HEK293 (cell line): Measurements from ENCODE around the gene BICRAL.

Experiments used
- CTCF ChIP-seq: fragments of 450-650 bp; formaldehyde crosslinking; IDR thresholded peaks from 2 replicates; pipeline ENCODE4 v1.5.1; 2016; ENCODE audit warnings: missing biosample characterization, missing genetic modification characterization
- FEZF1 ChIP-seq: fragments of 450-650 bp; formaldehyde crosslinking; IDR thresholded peaks from 2 replicates; pipeline ENCODE4 v1.5.1; 2016; ENCODE audit warnings: missing biosample characterization, missing genetic modification characterization
- GLI4 ChIP-seq: fragments of 450-650 bp; formaldehyde crosslinking; IDR thresholded peaks from 2 replicates; pipeline ENCODE4 v1.5.1; 2016; ENCODE audit warnings: missing biosample characterization, missing genetic modification characterization
- GLIS1 ChIP-seq: fragments of 450-650 bp; formaldehyde crosslinking; IDR thresholded peaks from 2 replicates; pipeline ENCODE4 v1.5.1; 2016; ENCODE audit warnings: missing biosample characterization, missing genetic modification characterization
- OVOL3 ChIP-seq: fragments of 450-650 bp; formaldehyde crosslinking; IDR thresholded peaks from 2 replicates; pipeline ENCODE4 v1.5.1; 2016; ENCODE audit warnings: missing biosample characterization, missing genetic modification characterization
- SCRT2 ChIP-seq: fragments of 450-650 bp; formaldehyde crosslinking; IDR thresholded peaks from 2 replicates; pipeline ENCODE4 v1.5.1; 2016; ENCODE audit warnings: missing biosample characterization, missing genetic modification characterization
- SP3 ChIP-seq: fragments of 450-650 bp; formaldehyde crosslinking; IDR thresholded peaks from 2 replicates; pipeline ENCODE4 v1.5.1; 2016; ENCODE audit warnings: missing biosample characterization, missing genetic modification characterization
- SP7 ChIP-seq: fragments of 450-650 bp; formaldehyde crosslinking; IDR thresholded peaks from 2 replicates; pipeline ENCODE4 v1.5.1; 2016; ENCODE audit warnings: missing biosample characterization, missing genetic modification characterization
- ZBTB17 ChIP-seq: fragments of 450-650 bp; formaldehyde crosslinking; IDR thresholded peaks from 2 replicates; pipeline ENCODE4 v1.5.1; 2016; ENCODE audit warnings: missing biosample characterization, missing genetic modification characterization
- ZBTB21 ChIP-seq: fragments of 450-650 bp; formaldehyde crosslinking; IDR thresholded peaks from 2 replicates; pipeline ENCODE4 v1.5.1; 2017; ENCODE audit warnings: missing biosample characterization, missing genetic modification characterization
- ZNF16 ChIP-seq: fragments of 450-650 bp; formaldehyde crosslinking; IDR thresholded peaks from 2 replicates; pipeline ENCODE4 v1.5.1; 2016; ENCODE audit warnings: low read depth, missing biosample characterization, missing genetic modification characterization
- ZNF2 ChIP-seq: fragments of 450-650 bp; formaldehyde crosslinking; IDR thresholded peaks from 2 replicates; pipeline ENCODE4 v1.5.1; 2016; ENCODE audit warnings: missing biosample characterization, missing genetic modification characterization
- ZNF248 ChIP-seq: fragments of 450-650 bp; formaldehyde crosslinking; IDR thresholded peaks from 2 replicates; pipeline ENCODE4 v1.5.1; 2017; ENCODE audit warnings: missing biosample characterization, missing genetic modification characterization
- ZNF530 ChIP-seq: fragments of 450-650 bp; formaldehyde crosslinking; IDR thresholded peaks from 2 replicates; pipeline ENCODE4 v1.5.1; 2016; ENCODE audit warnings: low read depth, missing biosample characterization, missing genetic modification characterization
- ZNF558 ChIP-seq: fragments of 450-650 bp; formaldehyde crosslinking; IDR thresholded peaks from 2 replicates; pipeline ENCODE4 v1.5.1; 2016; ENCODE audit warnings: missing biosample characterization, missing genetic modification characterization
- ZNF561 ChIP-seq: fragments of 450-650 bp; IDR thresholded peaks from 2 replicates; pipeline ENCODE4 v1.5.1; 2018; ENCODE audit warnings: missing biosample characterization, missing genetic modification characterization, borderline replicate concordance
- ZNF610 ChIP-seq: fragments of 450-650 bp; formaldehyde crosslinking; IDR thresholded peaks from 2 replicates; pipeline ENCODE4 v1.5.1; 2016; ENCODE audit warnings: missing biosample characterization, missing genetic modification characterization, borderline replicate concordance
- ZNF677 ChIP-seq: fragments of 450-650 bp; IDR thresholded peaks from 2 replicates; pipeline ENCODE4 v1.5.0; 2018; ENCODE audit warnings: missing biosample characterization, mild to moderate bottlenecking, missing genetic modification characterization, moderate library complexity
- ZNF747 ChIP-seq: fragments of 450-650 bp; formaldehyde crosslinking; IDR thresholded peaks from 2 replicates; pipeline ENCODE4 v1.5.1; 2016; ENCODE audit warnings: missing biosample characterization, missing genetic modification characterization
- ZNF76 ChIP-seq: fragments of 450-650 bp; formaldehyde crosslinking; IDR thresholded peaks from 2 replicates; pipeline ENCODE4; 2016; ENCODE audit warnings: low read depth, missing biosample characterization, missing genetic modification characterization, borderline replicate concordance
- ZNF768 ChIP-seq: fragments of 450-650 bp; formaldehyde crosslinking; IDR thresholded peaks from 2 replicates; pipeline ENCODE4 v1.5.1; 2018; ENCODE audit warnings: missing biosample characterization, mild to moderate bottlenecking, missing genetic modification characterization
- ZNF777 ChIP-seq: fragments of 450-650 bp; formaldehyde crosslinking; IDR thresholded peaks from 2 replicates; pipeline ENCODE4 v1.5.1; 2017; ENCODE audit warnings: missing biosample characterization, missing genetic modification characterization, borderline replicate concordance
- ZNF785 ChIP-seq: fragments of 450-650 bp; formaldehyde crosslinking; IDR thresholded peaks from 2 replicates; pipeline ENCODE4 v1.5.1; 2016; ENCODE audit warnings: missing biosample characterization, missing genetic modification characterization
- TF ChIP-seq, protein P1 (sequence below): fragments of 450-650 bp; formaldehyde crosslinking; IDR thresholded peaks from 2 replicates; pipeline ENCODE4 v1.5.1; 2016; ENCODE audit warnings: missing biosample characterization, missing genetic modification characterization
- TF ChIP-seq, protein P2 (sequence below): fragments of 450-650 bp; formaldehyde crosslinking; IDR thresholded peaks from 2 replicates; pipeline ENCODE4 v1.5.1; 2016; ENCODE audit warnings: missing biosample characterization, missing genetic modification characterization
- TF ChIP-seq, protein P3 (sequence below): fragments of 450-650 bp; formaldehyde crosslinking; IDR thresholded peaks from 2 replicates; pipeline ENCODE4 v1.5.1; 2016; ENCODE audit warnings: missing biosample characterization, missing genetic modification characterization

BICRAL gene

DNA sequence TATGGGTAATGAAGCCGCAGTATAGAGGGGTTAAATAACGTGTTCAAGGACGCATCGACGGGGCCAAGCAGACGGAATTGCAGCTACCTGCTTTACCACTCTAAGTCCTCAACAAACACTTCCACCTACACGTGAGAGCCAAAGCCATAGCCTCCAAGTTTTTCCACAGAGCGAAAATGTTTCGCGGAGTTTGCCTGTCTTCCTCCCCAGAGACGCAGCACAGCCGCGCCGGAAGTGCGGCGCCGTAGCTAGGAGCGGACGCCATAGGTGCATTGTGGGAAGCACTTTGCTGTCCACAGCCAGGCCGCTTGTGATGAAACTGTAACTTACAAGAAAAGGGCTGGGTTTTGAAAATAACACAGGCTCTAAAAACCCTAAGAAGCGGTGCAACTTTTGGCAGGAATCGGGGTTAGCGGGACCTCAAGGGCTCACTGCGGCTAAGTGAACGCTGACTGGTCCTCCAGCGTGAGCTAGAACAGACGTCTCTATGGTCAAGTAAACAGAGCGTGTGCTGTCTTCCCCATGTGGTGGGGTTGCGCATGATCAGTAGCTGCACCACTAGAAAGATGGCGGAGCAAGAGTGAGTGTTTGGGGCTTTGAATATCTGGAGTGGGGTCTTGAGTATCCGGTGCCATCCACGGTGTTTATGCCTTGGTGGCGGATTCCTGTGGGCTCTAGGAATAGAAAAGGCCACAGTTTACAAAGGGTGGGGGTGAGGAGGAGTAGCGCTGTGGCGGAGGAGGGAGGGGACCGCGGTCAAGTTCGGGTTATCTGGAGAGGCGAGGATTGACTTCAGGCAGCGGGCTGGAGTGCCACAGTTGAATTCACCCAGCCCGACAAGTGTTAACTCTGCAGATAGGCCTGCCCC is 97.8 kb downstream of the BICRAL start, which contains the start of gene RPL7L1 (continued):
- TF ChIP-seq ZNF785 (tag by site-specific recombination), result 0 out of 2 replicates have a peak, but pooled peaks have one; percentile 52
- TF ChIP-seq SP7 (tag by site-specific recombination), result peak; percentile 66; the same call in 1 of the 2 replicates
- no peak for TF ChIP-seq ZNF677 (tag by site-specific recombination)
- TF ChIP-seq ZNF530 (tag by site-specific recombination), result no peak
- TF ChIP-seq, protein P1, sequence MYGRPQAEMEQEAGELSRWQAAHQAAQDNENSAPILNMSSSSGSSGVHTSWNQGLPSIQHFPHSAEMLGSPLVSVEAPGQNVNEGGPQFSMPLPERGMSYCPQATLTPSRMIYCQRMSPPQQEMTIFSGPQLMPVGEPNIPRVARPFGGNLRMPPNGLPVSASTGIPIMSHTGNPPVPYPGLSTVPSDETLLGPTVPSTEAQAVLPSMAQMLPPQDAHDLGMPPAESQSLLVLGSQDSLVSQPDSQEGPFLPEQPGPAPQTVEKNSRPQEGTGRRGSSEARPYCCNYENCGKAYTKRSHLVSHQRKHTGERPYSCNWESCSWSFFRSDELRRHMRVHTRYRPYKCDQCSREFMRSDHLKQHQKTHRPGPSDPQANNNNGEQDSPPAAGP (tag by site-specific recombination), result peak; percentile 39
- peak; percentile 86 for TF ChIP-seq ZBTB17
- TF ChIP-seq ZNF747 (tag by site-specific recombination), result no peak
- TF ChIP-seq ZNF768, result peak; percentile 31; the same call in 1 of the 2 replicates
- TF ChIP-seq ZNF610 (tag by site-specific recombination), result peak; percentile 49; the same call in 1 of the 2 replicates
- TF ChIP-seq SCRT2, result peak; percentile 62; the same call in 1 of the 2 replicates
- peak; percentile 51 for TF ChIP-seq ZBTB21 (tag by site-specific recombination)
- peak; percentile 81; the same call in 1 of the 2 replicates for TF ChIP-seq ZNF561 (tag by site-specific recombination)
- peak; percentile 68 for TF ChIP-seq ZNF2 (tag by site-specific recombination)
- TF ChIP-seq, protein P2, sequence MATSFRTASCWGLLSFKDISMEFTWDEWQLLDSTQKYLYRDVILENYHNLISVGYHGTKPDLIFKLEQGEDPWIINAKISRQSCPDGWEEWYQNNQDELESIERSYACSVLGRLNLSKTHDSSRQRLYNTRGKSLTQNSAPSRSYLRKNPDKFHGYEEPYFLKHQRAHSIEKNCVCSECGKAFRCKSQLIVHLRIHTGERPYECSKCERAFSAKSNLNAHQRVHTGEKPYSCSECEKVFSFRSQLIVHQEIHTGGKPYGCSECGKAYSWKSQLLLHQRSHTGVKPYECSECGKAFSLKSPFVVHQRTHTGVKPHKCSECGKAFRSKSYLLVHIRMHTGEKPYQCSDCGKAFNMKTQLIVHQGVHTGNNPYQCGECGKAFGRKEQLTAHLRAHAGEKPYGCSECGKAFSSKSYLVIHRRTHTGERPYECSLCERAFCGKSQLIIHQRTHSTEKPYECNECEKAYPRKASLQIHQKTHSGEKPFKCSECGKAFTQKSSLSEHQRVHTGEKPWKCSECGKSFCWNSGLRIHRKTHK (tag by site-specific recombination), result no peak
- TF ChIP-seq, protein P3, sequence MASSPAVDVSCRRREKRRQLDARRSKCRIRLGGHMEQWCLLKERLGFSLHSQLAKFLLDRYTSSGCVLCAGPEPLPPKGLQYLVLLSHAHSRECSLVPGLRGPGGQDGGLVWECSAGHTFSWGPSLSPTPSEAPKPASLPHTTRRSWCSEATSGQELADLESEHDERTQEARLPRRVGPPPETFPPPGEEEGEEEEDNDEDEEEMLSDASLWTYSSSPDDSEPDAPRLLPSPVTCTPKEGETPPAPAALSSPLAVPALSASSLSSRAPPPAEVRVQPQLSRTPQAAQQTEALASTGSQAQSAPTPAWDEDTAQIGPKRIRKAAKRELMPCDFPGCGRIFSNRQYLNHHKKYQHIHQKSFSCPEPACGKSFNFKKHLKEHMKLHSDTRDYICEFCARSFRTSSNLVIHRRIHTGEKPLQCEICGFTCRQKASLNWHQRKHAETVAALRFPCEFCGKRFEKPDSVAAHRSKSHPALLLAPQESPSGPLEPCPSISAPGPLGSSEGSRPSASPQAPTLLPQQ (tag by site-specific recombination), result peak; percentile 47; the same call in 1 of the 2 replicates
- TF ChIP-seq ZNF248 (tag by site-specific recombination), result no peak
- TF ChIP-seq FEZF1 (tag by site-specific recombination), result peak; percentile 85
- peak; percentile 40; the same call in 1 of the 2 replicates for TF ChIP-seq SP3
- TF ChIP-seq GLI4 (tag by site-specific recombination), result 0 out of 2 replicates have a peak, but pooled peaks have one; percentile 39
- TF ChIP-seq ZNF76, result peak; percentile 96
- TF ChIP-seq ZNF558 (tag by site-specific recombination), result peak; percentile 15; the same call in 1 of the 2 replicates
- TF ChIP-seq CTCF, result peak; percentile 63
- no peak; the same call in 1 of the 2 replicates for TF ChIP-seq GLIS1
- no peak for TF ChIP-seq ZNF16 (tag by site-specific recombination)
- peak; percentile 47 for TF ChIP-seq OVOL3 (tag by site-specific recombination)
- 0 out of 2 replicates have a peak, but pooled peaks have one; percentile 44 for TF ChIP-seq ZNF777 (tag by site-specific recombination)
